Urothelium cell line (cell line): ENCODE data around the gene CSTF3.
"Not testable (repeated sequence)": the region's sequence is repeated elsewhere in the genome, so short reads cannot be mapped to it uniquely, and the experiment has no call there.

Experiments used
- DNase-seq: peaks from one replicate; pipeline ENCODE4 v3.0.0; 2011; ENCODE audit warnings: low spot score, mixed read lengths
- FAIRE-seq: peaks from 2 replicates; lab custom pipeline; 2011; peaks lifted over from hg19 to GRCh38; lab: Jason Lieb, UNC

CSTF3 gene

GRCh38 chr11:33094157-33094556 lies 67.1 kb downstream of the CSTF3 start:
- no peak for DNase-seq
- FAIRE-seq: no peak

DNA sequence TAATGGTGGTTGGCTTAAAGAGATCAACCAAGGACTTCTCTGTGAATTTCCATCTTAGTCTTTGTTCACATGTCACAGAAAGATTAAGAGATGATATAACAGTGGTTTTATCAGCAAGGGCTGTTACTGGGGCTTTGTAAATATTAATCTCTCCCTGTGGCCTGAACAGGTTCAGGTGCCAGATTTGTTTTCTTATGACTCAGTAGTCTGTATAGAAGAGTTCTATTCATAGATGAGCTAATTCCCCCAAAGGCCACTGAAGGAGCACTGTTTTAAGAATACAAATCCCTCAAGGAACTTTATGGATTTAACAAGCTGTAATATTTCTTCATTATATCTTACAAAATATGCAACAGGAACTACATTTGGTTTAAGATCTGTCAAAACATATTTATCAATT lies 71.5 kb downstream of the CSTF3 start:
- FAIRE-seq (no peak), DNase-seq (no peak)

DNA sequence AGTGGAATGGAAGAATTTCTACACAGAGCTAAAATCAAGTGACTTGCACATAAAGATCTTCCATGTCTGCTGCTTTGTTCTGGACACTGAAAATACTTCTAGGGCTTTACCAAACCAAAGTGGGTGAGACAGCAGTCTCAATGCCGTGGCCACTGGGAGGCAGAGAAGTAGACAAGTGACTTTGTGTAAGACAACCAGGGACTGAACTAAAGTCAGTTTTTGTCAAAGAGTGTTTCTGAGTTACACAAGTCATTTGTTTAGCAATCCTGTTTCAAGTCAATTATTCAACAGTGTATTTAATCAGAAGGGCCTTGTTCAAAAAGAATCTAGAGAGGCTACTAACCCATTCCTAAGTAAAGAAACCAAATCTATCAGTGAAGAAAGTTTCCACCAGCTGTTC lies 75.3 kb downstream of the CSTF3 start:
- FAIRE-seq (no peak), DNase-seq (no peak)

- FAIRE-seq (no peak), DNase-seq (no peak)
Measured at GRCh38 chr11:33083918-33084317, 77.4 kb downstream of the CSTF3 start.

DNA sequence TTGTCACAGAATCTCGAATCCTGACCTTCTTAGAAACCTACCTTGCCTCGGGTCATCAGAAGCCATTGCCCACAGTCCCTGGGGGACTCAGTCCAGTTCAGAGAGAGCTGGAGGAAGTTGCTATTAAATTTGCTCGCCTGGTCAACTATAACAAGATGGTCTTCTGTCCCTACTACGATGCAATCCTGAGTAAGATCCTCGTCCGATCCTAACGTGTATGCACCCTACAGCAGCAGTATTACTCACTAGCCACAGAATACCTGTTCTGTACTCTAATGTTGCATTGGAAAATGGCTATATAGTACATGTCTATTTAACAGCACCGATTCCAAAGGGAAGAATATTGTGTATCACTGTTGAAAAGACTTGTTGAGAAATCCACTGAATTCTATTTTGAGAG lies 88.8 kb downstream of the CSTF3 start:
- DNase-seq (no peak), FAIRE-seq (no peak)

DNA sequence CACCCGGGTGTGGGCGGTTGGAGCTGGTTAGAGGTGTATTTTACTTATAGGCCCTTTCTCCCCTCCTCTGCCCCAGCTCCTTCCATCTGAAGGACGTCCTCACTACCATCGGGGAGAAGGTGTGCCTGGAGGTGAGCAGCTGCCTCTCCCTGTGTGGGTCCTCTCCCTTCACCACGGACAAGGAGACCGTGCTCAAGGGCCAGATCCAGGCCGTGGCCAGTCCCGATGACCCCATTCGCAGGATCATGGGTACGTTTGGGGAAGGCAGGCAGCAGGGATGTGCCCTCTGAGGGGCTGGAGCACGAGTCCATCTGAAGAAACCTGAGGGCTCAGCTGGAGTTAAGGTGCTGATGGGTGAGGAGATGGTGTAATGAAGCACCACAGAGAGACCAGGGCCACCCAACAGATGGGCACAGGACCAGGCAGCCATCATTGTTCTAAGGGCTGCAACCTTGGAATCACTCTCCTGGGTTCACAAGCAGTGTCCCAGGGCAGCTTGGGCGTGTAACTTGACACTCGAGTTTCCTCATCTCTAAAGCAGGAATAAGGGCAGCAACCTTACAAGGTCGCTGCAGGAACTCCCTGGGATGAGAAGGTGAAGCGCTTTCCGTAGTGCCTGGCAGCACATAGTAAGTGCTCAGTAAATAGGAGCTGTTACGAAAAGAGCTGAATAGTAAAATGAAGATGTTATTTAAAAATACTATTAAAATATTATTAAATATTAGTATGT lies 92.5 kb downstream of the CSTF3 start:
- FAIRE-seq (no peak), DNase-seq (no peak)

- FAIRE-seq (no peak), DNase-seq (no peak)
Measured at GRCh38 chr11:33067294-33067693, 94.0 kb downstream of the CSTF3 start.

GRCh38 chr11:33065445-33066178 lies 95.7 kb downstream of the CSTF3 start:
- peak; percentile 54 for DNase-seq
- peak; percentile 56 for FAIRE-seq

DNA sequence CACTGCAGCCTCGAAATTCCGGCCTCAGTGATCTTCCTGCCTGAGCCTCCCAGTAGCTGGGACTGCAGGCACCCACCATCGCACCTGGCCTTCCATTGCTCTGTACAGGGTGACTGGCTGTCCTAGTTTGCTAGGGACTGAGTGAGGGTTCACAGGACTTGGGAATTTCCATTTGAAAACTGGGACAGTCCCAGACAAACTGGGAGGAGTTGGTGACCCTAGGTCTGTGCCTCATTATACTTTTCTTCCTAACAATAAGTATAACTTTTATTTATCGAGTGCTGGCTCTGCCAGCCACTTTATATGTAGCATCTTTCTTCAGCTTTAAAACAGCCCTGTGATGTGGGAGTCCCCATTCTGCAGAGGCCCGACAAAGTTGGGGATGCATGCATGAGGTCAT lies 96.4 kb downstream of the CSTF3 start:
- DNase-seq (no peak), FAIRE-seq (no peak)

DNA sequence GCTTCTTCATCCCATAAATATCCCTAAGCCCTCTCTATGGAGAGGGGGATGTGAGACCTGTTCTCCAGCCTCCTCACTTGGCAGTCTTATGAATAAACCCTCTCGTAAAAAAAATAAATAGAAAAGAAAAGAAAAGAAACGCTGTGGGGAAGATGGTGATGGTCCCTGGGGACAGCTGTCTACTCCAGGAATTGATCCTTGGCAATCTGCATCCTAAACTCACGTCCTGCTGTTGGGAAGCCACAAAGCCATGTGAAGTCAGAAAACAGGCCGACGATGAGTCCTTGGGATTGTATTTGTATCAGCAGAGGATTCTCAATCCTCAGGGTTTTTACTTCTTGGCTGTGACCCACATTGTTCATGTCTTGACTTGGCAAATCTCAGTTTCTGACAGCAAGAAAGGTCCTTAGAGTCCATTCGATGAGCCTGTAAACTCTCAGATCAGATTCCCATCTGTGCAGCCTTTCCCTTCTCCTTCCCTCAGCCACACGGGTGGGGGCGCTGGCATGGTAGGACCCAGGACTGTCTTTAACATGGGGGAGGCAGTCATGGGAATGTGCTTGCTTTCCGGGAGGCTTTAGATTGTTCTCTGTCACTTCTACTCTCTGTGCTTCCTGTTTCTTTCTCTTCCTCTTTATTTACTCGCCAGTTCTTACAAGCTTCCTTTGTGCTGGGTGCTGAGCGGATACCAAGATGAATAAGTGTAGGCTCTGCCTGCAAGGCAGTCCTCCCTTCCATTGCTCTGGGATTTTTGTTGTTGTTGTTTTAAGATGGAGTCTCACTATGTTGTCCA lies 97.1 kb downstream of the CSTF3 start:
- DNase-seq: no peak
- no peak for FAIRE-seq

- DNase-seq (no peak), FAIRE-seq (no peak)
Measured at GRCh38 chr11:33063326-33063881, 97.9 kb downstream of the CSTF3 start.

- DNase-seq: no peak
- no peak for FAIRE-seq
Measured at GRCh38 chr11:33062137-33062536, 99.1 kb downstream of the CSTF3 start.

DNA sequence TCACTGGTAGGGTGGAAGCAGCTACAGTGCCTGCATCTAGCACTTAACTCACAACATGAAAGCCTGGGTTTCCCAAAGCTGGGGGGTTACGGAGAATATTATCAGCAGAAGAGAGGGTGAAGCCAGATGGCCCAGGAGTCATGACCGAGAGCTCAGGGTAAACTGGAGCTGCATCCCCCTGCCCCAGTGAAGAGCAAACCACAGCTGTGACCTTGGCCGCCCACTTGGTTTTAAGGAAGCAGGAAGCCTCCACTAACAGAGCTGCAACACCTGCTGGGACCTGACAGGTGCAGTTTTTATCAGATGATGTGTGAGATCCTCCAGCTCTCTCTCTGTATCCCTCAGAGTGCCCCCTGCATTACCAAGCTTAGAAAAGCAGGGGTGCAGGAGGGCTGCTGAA lies 101.0 kb downstream of the CSTF3 start:
- DNase-seq (no peak), FAIRE-seq (no peak)

DNA sequence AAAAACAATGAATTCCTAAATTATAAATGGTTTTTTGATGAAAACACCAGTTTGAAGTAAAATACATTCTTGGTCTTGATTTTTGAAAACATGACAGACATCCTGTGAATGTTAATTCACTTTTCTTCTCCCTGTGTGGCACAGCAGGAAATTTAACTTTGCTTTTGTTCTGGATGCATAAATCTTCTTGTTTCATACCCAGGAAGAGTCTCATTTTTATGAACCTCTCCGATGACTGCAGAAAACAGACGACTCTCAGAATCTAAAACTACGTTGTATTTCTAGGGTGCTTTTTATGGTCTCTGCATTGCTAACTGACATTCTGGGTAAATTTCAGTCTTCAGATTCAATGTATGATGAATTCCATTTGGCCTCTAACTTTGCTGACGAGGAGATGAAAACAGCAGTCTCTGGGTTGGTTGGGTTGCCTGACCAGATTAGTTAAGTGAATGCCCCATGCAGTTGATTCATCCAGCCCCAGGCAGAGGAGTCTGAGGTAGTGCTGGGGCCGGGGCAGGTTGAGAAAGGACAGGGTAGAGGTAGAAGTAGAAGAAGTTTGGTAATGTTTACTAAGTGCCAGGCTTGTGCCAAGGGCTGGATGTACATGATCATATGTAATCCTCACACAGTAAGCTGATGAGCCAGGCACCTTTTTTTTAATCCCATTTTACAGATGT lies 101.8 kb downstream of the CSTF3 start:
- FAIRE-seq: no peak

GRCh38 chr11:33057284-33057683 lies 104.0 kb downstream of the CSTF3 start:
- DNase-seq (no peak), FAIRE-seq (no peak)

More for the DNA sequence above, 101.8 kb downstream of the CSTF3 start:
- DNase-seq: no peak

GRCh38 chr11:33055375-33055774 lies 105.9 kb downstream of the CSTF3 start:
- no peak for FAIRE-seq
- DNase-seq: no peak

GRCh38 chr11:33052231-33052630 lies 109.0 kb downstream of the CSTF3 start:
- no peak for DNase-seq
- no peak for FAIRE-seq

DNA sequence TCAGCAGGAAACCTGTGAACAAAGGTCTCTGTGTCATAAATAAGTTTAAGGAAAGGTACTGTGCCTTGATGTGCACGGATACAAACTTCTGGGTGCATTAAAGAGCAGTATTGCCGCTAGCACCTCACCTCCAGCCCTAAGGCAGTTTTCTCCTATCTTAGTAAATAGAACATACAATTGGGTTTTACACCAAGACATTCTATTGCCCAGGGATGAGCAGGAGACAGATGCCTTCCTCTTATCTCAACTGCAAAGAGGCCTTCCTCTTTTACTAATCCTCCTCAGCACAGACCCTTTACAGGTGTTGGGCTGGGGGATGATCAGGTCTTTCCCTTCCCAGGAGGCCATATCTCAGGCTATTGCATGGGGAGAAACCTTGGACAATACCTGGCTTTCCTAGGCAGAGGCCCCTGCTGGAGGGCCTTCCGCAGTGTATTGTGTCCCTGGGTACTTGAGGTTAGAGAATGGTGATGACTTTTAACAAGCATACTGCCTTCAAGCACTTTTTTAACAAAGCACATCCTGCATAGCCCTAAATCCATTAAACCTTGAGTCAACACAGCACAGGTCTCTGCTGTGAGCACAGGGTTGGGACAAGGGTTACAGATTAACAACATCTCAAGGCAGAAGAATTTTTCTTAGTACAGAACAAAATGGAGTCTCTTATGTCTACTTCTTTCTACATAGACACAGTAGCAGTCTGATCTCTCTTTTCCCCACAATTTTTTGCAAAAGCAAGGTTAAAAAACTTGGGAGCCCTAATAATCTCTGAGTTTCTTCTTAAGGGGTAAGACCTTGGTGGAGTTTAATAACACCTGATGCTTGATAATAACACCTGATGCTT lies 111.5 kb downstream of the CSTF3 start:
- DNase-seq, FAIRE-seq: not testable (repeated sequence)

- not testable (repeated sequence) for DNase-seq, FAIRE-seq
Measured at GRCh38 chr11:33048701-33049100, 112.6 kb downstream of the CSTF3 start.
